SK-N-MC (cell line): ENCODE results near the gene DRD2.

Source experiments
- EZH2 ChIP-seq: fragments of 200-600 bp; sonication (generic); IDR thresholded peaks from one replicate; pipeline ENCODE4 v1.6.1; 2017; ENCODE audit warnings: antibody characterized with exemption
- FOXP2 ChIP-seq: optimal IDR thresholded peaks from 2 replicates; pipeline ENCODE3; 2011; ENCODE audit warnings: mild to moderate bottlenecking, moderate library complexity; ENCODE audit not compliant: insufficient read depth; ENCODE audit errors: extremely low read length, control extremely low read depth
- POLR2AphosphoS5 ChIP-seq: IDR thresholded peaks from 2 replicates; pipeline ENCODE4 v1.6.1; 2012; ENCODE audit warnings: mild to moderate bottlenecking, low read depth, low read length, borderline replicate concordance

GRCh38 chr11:113376156-113376555 is 99.0 kb downstream of the DRD2 start:
- TF ChIP-seq EZH2, result no peak
- no peak for TF ChIP-seq POLR2AphosphoS5
- TF ChIP-seq FOXP2, result no peak
